Bronchial epithelial cell (primary cell): ENCODE measurements around the gene LMLN. TPM values are rescaled to one million over a fixed set of nuclear protein-coding genes. Genes with fewer than 3 reads are reported as not detected.
"Not testable (repeated sequence)": the region's sequence is repeated elsewhere in the genome, so short reads cannot be mapped to it uniquely, and the experiment has no call there.

Experiments
- DNase-seq: peaks from one replicate; pipeline ENCODE4 v3.0.0-alpha.2; 2010; ENCODE audit warnings: low read depth
- FAIRE-seq: peaks from 2 replicates; lab custom pipeline; 2011; peaks lifted over from hg19 to GRCh38; lab: Jason Lieb, UNC
- H3K27me3 ChIP-seq: 2 replicates; pipeline ENCODE4 v1.5.1; 2011; ENCODE audit warnings: low read length; ENCODE audit not compliant: control insufficient read depth, insufficient read depth
- H3K36me3 ChIP-seq: 2 replicates; pipeline ENCODE4 v1.5.1; 2011; ENCODE audit warnings: low read length; ENCODE audit not compliant: control insufficient read depth, insufficient read depth
- H3K4me3 ChIP-seq: 2 replicates; pipeline ENCODE4 v1.5.1; 2011; ENCODE audit warnings: mild to moderate bottlenecking, low read depth, low read length, control low read depth
- CTCF ChIP-seq: IDR thresholded peaks from 2 replicates; pipeline ENCODE4 v1.5.1; 2011; ENCODE audit warnings: mild to moderate bottlenecking, moderate library complexity, low read length, control low read depth, inconsistent platforms; ENCODE audit not compliant: insufficient read depth, severe bottlenecking
- total RNA-seq: library from RNA; depleted of rRNA; stranded (reverse); fragments of >200 nt; gene quantifications from 2 replicates; pipeline ENCODE4 v1.2.1, GENCODE V29; 2014

Gene LMLN
- total RNA-seq, 1 donor from 2014 or later = 3.9 TPM

GRCh38 chr3:198071602-198072287, 111.7 kb downstream of the LMLN start:
- TF ChIP-seq CTCF = peak; percentile 51
- FAIRE-seq = peak; percentile 98
- H3K4me3 ChIP-seq = no peak overlapping the region
- no peaks in the 10 kb centered on the region for H3K36me3 ChIP-seq
- peaks cover 8% of the 10 kb centered on the region for H3K27me3 ChIP-seq
- peak; percentile 100 for DNase-seq

- H3K4me3 ChIP-seq = no peak overlapping the region
- FAIRE-seq (no peak), DNase-seq (no peak)
- no peaks in the 10 kb centered on the region for H3K36me3 ChIP-seq
- TF ChIP-seq CTCF = no peak
- H3K27me3 ChIP-seq = peaks cover 24% of the 10 kb centered on the region
Measured at GRCh38 chr3:198076722-198077308, 116.8 kb downstream of the LMLN start.

- Histone ChIP-seq H3K27me3 (peaks cover 26% of the 10 kb centered on the region), H3K4me3 (peak overlapping the region; percentile 32), H3K36me3 (no peaks in the 10 kb centered on the region)
- peak; percentile 18 for TF ChIP-seq CTCF
- FAIRE-seq (no peak), DNase-seq (peak; percentile 80)
Measured at GRCh38 chr3:198079771-198080520, 119.9 kb downstream of the LMLN start.

DNA sequence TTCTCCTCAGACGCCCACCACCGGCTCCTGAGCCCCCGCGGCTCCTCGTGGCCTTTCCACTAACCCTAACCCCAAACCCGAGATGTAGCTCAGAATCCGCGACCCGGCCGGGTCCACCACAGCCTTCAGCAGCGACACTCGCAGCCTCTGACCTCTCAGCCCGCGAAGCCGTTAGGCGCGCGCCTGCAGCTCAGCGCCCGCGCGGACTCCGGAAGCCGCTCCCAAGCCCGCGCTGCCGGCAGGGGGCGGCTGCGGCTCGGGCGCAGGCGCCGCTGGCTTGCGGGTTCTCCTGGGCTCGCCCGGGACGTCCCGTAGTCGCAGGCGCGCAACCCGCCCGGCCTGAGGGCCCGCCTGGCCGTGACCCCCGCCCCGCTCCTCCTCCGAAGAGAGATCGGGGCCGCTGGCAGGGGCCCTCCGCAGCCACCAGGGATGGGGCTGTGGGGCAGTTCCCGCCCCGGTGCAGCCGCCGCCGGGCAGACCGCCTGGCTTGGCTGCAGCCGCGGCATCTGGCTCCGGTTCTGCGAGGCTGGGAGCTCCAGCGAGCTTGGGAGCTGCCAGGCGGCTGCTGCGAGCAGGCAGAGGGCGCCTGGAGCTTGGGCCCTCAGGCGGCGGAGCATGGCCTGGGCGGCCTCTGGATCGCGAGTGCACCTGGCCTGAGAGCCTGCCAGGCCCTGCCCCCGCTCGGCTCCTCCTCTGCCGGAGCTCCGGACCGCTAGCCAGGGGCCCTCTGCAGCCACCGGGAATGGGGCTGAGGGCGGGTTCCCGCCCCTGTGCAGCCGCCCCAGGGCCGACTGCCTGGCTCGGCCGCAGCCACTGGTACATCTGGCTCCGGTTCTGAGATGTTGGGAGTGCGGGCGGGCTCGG, 120.7 kb downstream of the LMLN start:
- DNase-seq (peak; percentile 32), FAIRE-seq (no peak)
- H3K36me3 ChIP-seq = no peaks in the 10 kb centered on the region
- peaks cover 24% of the 10 kb centered on the region for H3K27me3 ChIP-seq
- peak overlapping the region; percentile 32 for H3K4me3 ChIP-seq
- TF ChIP-seq CTCF = peak; percentile 71

DNA sequence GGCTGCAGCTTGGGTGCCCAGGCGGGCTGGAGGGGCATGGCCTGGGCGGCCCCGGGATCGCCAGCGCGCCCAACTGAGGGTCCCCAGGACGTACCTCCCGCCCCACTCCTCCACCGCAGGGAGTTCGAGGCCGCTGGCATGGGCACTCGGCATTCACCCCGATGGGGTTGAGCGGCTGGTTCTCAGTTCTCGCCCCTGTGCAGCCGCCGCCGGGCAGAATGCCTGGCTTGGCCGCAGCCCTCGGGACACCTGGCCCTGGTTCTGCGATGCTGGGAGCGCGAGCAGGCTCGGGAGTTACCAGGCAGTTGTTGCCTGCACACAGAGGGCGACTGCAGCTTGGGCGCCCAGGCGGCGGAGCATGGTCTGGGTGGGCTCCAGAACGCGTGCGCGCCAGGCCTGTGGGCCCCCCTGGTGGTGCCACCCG, 121.4 kb downstream of the LMLN start:
- TF ChIP-seq CTCF = no peak
- FAIRE-seq (no peak), DNase-seq (no peak)
- Histone ChIP-seq H3K36me3 (no peaks in the 10 kb centered on the region), H3K4me3 (no peak overlapping the region), H3K27me3 (peaks cover 24% of the 10 kb centered on the region)

- H3K4me3 ChIP-seq, H3K36me3 ChIP-seq, FAIRE-seq, DNase-seq: not testable (repeated sequence)
- H3K27me3 ChIP-seq = peaks cover 21% of the 10 kb centered on the region
Measured at GRCh38 chr3:198082226-198082625, 122.2 kb downstream of the LMLN start.
